Sigmoid colon (tissue), 3 donors: ENCODE measurements around the gene ADD2.

Source experiments
- CTCF ChIP-seq, 4 experiments: fragments of 450-650 bp in 3 of 4; fragments of 200-600 bp in 1 of 4; IDR thresholded peaks; one replicate each; pipeline ENCODE4 v1.5.1; 2016 to 2019; ENCODE audit warnings: antibody characterized with exemption in 4 of 4, mild to moderate bottlenecking in 3 of 4, moderate library complexity in 2 of 4
- POLR2A ChIP-seq, 2 donors: fragments of 450-650 bp; IDR thresholded peaks; one replicate each; pipeline ENCODE4 v1.6.1; 2016; ENCODE audit warnings: antibody characterized with exemption in 2 of 2, mild to moderate bottlenecking in 2 of 2, moderate library complexity in 2 of 2

- TF ChIP-seq POLR2A (IDR thresholded peaks at IDR 0.05): no peak
- no peak for TF ChIP-seq CTCF (IDR thresholded peaks at IDR 0.05)
Observed at GRCh38 chr2:70778676-70779075, 10.7 kb upstream of the ADD2 start.
